HepG2 (cell line): ENCODE measurements around the gene APBA3. TPM values are rescaled to one million over a fixed set of nuclear protein-coding genes. Genes with fewer than 3 reads are reported as not detected.

Experiments used
- BHLHE40 ChIP-seq: IDR thresholded peaks from 2 replicates; pipeline ENCODE4 v1.6.1; 2011; ENCODE audit warnings: low read length, improper control_type of control experiment
- CHCHD3 ChIP-seq: sonication (generic); formaldehyde crosslinking; IDR thresholded peaks from 2 replicates; pipeline ENCODE4 v1.8.0; 2022; ENCODE audit warnings: mild to moderate bottlenecking, missing genetic modification reagents, moderate library complexity
- ESRRA ChIP-seq: sonication (generic); formaldehyde crosslinking; IDR thresholded peaks from 2 replicates; pipeline ENCODE4 v1.5.1; 2020; ENCODE audit warnings: mild to moderate bottlenecking, low read depth, missing genetic modification reagents
- FLYWCH1 ChIP-seq: sonication (generic); formaldehyde crosslinking; IDR thresholded peaks from 2 replicates; pipeline ENCODE4 v1.8.1; 2023; ENCODE audit warnings: mild to moderate bottlenecking, missing genetic modification reagents
- POLR2G ChIP-seq: fragments of 200-400 bp; formaldehyde crosslinking; IDR thresholded peaks from 2 replicates; pipeline ENCODE4 v1.6.1; 2018; ENCODE audit warnings: mild to moderate bottlenecking, low read depth, low read length, moderate library complexity
- SP140L ChIP-seq: sonication (generic); formaldehyde crosslinking; IDR thresholded peaks from 2 replicates; pipeline ENCODE4 v1.4.0; 2020; ENCODE audit warnings: missing genetic modification reagents, borderline replicate concordance
- SRF ChIP-seq: IDR thresholded peaks from 2 replicates; pipeline ENCODE4 v1.6.1; 2011; ENCODE audit warnings: mild to moderate bottlenecking, low read depth, low read length, moderate library complexity
- TCF12 ChIP-seq, 2 experiments: fragments of 450-650 bp in 1 of 2; sonication (generic) in 1 of 2; formaldehyde crosslinking in 1 of 2; IDR thresholded peaks; 2 replicates each; pipeline versions ENCODE4 v1.6.1 to v1.8.0; 2017 to 2022; ENCODE audit warnings: antibody characterized with exemption in 1 of 2, mild to moderate bottlenecking in 1 of 2, missing genetic modification reagents in 1 of 2, moderate library complexity in 1 of 2
- TP53 ChIP-seq: sonication (generic); formaldehyde crosslinking; conservative IDR thresholded peaks from 2 replicates; pipeline ENCODE4 v1.4.0; 2020; ENCODE audit warnings: missing genetic modification reagents
- ZFP82 ChIP-seq: sonication (generic); formaldehyde crosslinking; IDR thresholded peaks from 2 replicates; pipeline ENCODE4 v1.5.1; 2020; ENCODE audit warnings: mild to moderate bottlenecking, missing genetic modification reagents, borderline replicate concordance
- ZMYM4 ChIP-seq: sonication (generic); formaldehyde crosslinking; IDR thresholded peaks from 2 replicates; pipeline ENCODE4 v1.8.1; 2023; ENCODE audit warnings: mild to moderate bottlenecking, missing genetic modification reagents
- ZNF160 ChIP-seq: sonication (generic); formaldehyde crosslinking; IDR thresholded peaks from 2 replicates; pipeline ENCODE4 v1.8.0; 2022; ENCODE audit warnings: mild to moderate bottlenecking, inconsistent platforms, missing genetic modification reagents
- ZNF251 ChIP-seq: sonication (generic); formaldehyde crosslinking; IDR thresholded peaks from 2 replicates; pipeline ENCODE4 v1.9.0; 2021; ENCODE audit warnings: mild to moderate bottlenecking, missing genetic modification reagents
- ZNF317 ChIP-seq: sonication (generic); formaldehyde crosslinking; IDR thresholded peaks from 2 replicates; pipeline ENCODE4 v1.5.0; 2020; ENCODE audit warnings: mild to moderate bottlenecking, missing genetic modification reagents
- ZNF329 ChIP-seq: sonication (generic); formaldehyde crosslinking; IDR thresholded peaks from 2 replicates; pipeline ENCODE4 v1.9.0; 2021; ENCODE audit warnings: low read depth, mild to moderate bottlenecking, missing genetic modification reagents
- ZNF446 ChIP-seq: sonication (generic); formaldehyde crosslinking; IDR thresholded peaks from 2 replicates; pipeline ENCODE4 v1.5.0; 2020; ENCODE audit warnings: mild to moderate bottlenecking, missing genetic modification reagents
- ZNF543 ChIP-seq: sonication (generic); formaldehyde crosslinking; IDR thresholded peaks from 2 replicates; pipeline ENCODE4 v1.4.0; 2020; ENCODE audit warnings: mild to moderate bottlenecking, missing genetic modification reagents
- polyA plus RNA-seq, 8 experiments: library from polyadenylated mRNA; depleted of rRNA in 3 of 8; stranded (reverse) in 7 of 8; unstranded in 1 of 8; fragments of >200 nt; fragmentation: Illumina TruSeq in 4 of 8; extraction: Trizol in 4 of 8; gene quantifications; 2 replicates each; pipeline versions ENCODE4 v1.2.1 to v1.2.3, GENCODE V29; 2011 to 2016; ENCODE audit warnings: low read depth in 4 of 8, missing spikeins in 1 of 8, mixed read lengths in 1 of 8; ENCODE audit not compliant: insufficient read depth in 1 of 8
- total RNA-seq, 5 experiments: library from RNA; depleted of rRNA; stranded (reverse); fragments of >200 nt; fragmentation: Illumina TruSeq; extraction: Trizol; gene quantifications; 2 replicates each; pipeline ENCODE4 v1.2.3, GENCODE V29; 2016; ENCODE audit warnings: low read depth in 1 of 5
- TF ChIP-seq, protein P1 (sequence below): sonication (generic); formaldehyde crosslinking; IDR thresholded peaks from 2 replicates; pipeline ENCODE4 v1.4.0; 2020; ENCODE audit warnings: mild to moderate bottlenecking, missing genetic modification reagents
- TF ChIP-seq, protein P2 (sequence below): sonication (generic); formaldehyde crosslinking; IDR thresholded peaks from 2 replicates; pipeline ENCODE4 v1.5.0; 2020; ENCODE audit warnings: mild to moderate bottlenecking, missing genetic modification reagents, borderline replicate concordance

APBA3 gene
- total and polyA plus RNA-seq, 2 of the 13 experiments (the other 11 are each of a cell fraction or from before 2014, with no cell fraction given), result 14.2 to 14.3 TPM

DNA sequence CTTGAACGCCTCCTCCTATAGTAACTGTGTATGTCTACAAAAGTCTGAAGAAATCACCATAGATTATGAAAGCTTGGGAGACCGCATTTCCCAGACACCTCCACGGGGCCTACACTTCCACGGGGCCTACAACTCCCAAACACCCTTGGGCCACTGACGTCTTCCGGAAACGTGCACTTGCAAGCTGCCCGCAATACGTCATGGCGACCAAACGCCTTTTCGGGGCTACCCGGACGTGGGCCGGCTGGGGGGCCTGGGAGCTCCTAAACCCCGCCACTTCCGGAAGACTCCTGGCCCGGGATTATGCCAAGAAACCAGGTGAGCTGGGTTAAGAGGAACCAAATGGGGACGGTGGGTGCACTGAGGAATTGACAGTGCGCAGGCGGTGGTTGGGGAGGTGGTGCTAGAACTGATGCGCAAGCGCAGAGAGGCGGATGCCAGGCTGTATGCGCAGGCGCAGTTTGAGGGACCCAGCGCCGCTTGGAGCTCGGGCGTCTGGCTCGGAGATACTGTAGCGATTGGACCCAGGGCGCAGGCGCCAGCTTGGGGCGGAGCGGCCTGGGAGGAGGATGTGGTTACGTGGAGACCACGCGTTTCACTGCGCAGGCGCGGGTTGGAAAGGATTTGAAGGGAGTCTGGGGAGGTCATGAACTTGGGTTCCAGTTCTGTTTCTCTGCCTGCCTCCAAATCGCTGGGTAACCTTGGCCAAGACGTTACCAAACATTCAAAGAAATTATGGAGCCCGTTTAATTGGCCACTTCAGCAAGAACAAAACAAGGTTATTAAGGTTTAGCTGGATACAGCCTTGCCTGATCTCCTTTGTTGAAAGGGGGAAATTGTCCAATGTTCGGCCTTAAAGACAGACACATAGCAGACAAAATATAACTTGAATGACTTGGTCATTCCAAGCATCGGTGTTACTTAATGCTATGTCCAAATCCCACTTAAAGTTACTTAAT is 1.3 kb upstream of the APBA3 start, which contains the start of gene MRPL54 (continued):
- TF ChIP-seq, protein P1, sequence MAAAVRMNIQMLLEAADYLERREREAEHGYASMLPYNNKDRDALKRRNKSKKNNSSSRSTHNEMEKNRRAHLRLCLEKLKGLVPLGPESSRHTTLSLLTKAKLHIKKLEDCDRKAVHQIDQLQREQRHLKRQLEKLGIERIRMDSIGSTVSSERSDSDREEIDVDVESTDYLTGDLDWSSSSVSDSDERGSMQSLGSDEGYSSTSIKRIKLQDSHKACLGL, result 0 out of 2 replicates have a peak, but pooled peaks have one; percentile 40
- TF ChIP-seq ZFP82 (no peak), TCF12 (IDR thresholded peaks at IDR 0.05) (no peak), TCF12 (CRISPR knock-in tag; IDR thresholded peaks at IDR 0.05) (no peak), SP140L (CRISPR knock-in tag) (no peak), TP53 (CRISPR knock-in tag) (no peak), ZNF329 (CRISPR knock-in tag) (peak; percentile 100), ZNF543 (CRISPR knock-in tag) (no peak), ZNF251 (no peak), CHCHD3 (no peak), ESRRA (CRISPR knock-in tag) (no peak), FLYWCH1 (CRISPR knock-in tag) (no peak), ZMYM4 (no peak; the same call in 1 of the 2 replicates), ZNF160 (CRISPR knock-in tag) (0 out of 2 replicates have a peak, but pooled peaks have one; percentile 43), POLR2G (peak; percentile 97), ZNF446 (no peak), ZNF317 (peak; percentile 56; the same call in 1 of the 2 replicates), BHLHE40 (peak; percentile 83), SRF (no peak)
- TF ChIP-seq, protein P2, sequence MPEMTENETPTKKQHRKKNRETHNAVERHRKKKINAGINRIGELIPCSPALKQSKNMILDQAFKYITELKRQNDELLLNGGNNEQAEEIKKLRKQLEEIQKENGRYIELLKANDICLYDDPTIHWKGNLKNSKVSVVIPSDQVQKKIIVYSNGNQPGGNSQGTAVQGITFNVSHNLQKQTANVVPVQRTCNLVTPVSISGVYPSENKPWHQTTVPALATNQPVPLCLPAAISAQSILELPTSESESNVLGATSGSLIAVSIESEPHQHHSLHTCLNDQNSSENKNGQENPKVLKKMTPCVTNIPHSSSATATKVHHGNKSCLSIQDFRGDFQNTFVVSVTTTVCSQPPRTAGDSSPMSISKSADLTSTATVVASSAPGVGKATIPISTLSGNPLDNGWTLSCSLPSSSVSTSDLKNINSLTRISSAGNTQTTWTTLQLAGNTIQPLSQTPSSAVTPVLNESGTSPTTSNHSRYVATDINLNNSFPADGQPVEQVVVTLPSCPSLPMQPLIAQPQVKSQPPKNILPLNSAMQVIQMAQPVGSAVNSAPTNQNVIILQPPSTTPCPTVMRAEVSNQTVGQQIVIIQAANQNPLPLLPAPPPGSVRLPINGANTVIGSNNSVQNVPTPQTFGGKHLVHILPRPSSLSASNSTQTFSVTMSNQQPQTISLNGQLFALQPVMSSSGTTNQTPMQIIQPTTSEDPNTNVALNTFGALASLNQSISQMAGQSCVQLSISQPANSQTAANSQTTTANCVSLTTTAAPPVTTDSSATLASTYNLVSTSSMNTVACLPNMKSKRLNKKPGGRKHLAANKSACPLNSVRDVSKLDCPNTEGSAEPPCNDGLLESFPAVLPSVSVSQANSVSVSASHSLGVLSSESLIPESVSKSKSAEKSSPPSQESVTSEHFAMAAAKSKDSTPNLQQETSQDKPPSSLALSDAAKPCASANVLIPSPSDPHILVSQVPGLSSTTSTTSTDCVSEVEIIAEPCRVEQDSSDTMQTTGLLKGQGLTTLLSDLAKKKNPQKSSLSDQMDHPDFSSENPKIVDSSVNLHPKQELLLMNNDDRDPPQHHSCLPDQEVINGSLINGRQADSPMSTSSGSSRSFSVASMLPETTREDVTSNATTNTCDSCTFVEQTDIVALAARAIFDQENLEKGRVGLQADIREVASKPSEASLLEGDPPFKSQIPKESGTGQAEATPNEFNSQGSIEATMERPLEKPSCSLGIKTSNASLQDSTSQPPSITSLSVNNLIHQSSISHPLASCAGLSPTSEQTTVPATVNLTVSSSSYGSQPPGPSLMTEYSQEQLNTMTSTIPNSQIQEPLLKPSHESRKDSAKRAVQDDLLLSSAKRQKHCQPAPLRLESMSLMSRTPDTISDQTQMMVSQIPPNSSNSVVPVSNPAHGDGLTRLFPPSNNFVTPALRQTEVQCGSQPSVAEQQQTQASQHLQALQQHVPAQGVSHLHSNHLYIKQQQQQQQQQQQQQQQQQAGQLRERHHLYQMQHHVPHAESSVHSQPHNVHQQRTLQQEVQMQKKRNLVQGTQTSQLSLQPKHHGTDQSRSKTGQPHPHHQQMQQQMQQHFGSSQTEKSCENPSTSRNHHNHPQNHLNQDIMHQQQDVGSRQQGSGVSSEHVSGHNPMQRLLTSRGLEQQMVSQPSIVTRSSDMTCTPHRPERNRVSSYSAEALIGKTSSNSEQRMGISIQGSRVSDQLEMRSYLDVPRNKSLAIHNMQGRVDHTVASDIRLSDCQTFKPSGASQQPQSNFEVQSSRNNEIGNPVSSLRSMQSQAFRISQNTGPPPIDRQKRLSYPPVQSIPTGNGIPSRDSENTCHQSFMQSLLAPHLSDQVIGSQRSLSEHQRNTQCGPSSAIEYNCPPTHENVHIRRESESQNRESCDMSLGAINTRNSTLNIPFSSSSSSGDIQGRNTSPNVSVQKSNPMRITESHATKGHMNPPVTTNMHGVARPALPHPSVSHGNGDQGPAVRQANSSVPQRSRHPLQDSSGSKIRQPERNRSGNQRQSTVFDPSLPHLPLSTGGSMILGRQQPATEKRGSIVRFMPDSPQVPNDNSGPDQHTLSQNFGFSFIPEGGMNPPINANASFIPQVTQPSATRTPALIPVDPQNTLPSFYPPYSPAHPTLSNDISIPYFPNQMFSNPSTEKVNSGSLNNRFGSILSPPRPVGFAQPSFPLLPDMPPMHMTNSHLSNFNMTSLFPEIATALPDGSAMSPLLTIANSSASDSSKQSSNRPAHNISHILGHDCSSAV (CRISPR knock-in tag), result no peak
